ENCODE results near the gene ADAM10.

- TF ChIP-seq CTCF (IDR thresholded peaks at IDR 0.05) (no peak), POLR2A (IDR thresholded peaks at IDR 0.05) (no peak)
Observed at GRCh38 chr15:58546635-58547627, 202.6 kb downstream of the ADAM10 start.
